Panc1 (cell line): ENCODE data around the gene ZNF407.

ENCODE experiments used
- CTCF ChIP-seq: fragments of 450-650 bp; IDR thresholded peaks from 2 replicates; pipeline ENCODE4 v1.5.1; 2017; ENCODE audit warnings: mild to moderate bottlenecking
- POLR2AphosphoS5 ChIP-seq: IDR thresholded peaks from 2 replicates; pipeline ENCODE4 v1.6.1; 2012; ENCODE audit warnings: mild to moderate bottlenecking, low read depth, low read length, moderate library complexity
- REST ChIP-seq, 2 experiments: IDR thresholded peaks; 2 replicates each; pipeline ENCODE4 v1.6.1; 2011 to 2012; ENCODE audit warnings: low read depth in 2 of 2, control low read depth in 1 of 2, low read length in 1 of 2, mild to moderate bottlenecking in 1 of 2, moderate library complexity in 1 of 2; ENCODE audit not compliant: insufficient read depth in 1 of 2
- SIN3A ChIP-seq: IDR thresholded peaks from 2 replicates; pipeline ENCODE4 v1.6.1; 2012; ENCODE audit warnings: low read depth, mild to moderate bottlenecking, low read length, moderate library complexity, borderline replicate concordance; ENCODE audit not compliant: insufficient read depth
- TCF7L2 ChIP-seq: IDR thresholded peaks from 2 replicates; pipeline ENCODE4 v1.6.1; 2011; ENCODE audit warnings: mild to moderate bottlenecking, low read depth, low read length, inconsistent platforms

- TF ChIP-seq POLR2AphosphoS5 (no peak), CTCF (no peak), SIN3A (no peak), TCF7L2 (no peak), REST (IDR thresholded peaks at IDR 0.05; ENCODE audit: insufficient read depth in 1 of 2, low read depth in 2 of 2, low read length in 1 of 2) (no peak)
Observed at GRCh38 chr18:75111760-75112159, 514.1 kb downstream of the ZNF407 start.
